GM15510 (cell line): Measurements from ENCODE around the gene B9D1.
A peak's percentile ranks its signal among the peaks of the same experiment; 100 is the strongest.

Experiments
- POLR2A ChIP-seq: IDR thresholded peaks from 3 replicates; pipeline ENCODE4 v1.6.1; 2011; ENCODE audit warnings: borderline replicate concordance; ENCODE audit not compliant: insufficient read length; ENCODE audit errors: extremely low read depth

B9D1 gene

GRCh38 chr17:19384723-19385391 is 22.3 kb upstream of the B9D1 start:
- no peak for TF ChIP-seq POLR2A

GRCh38 chr17:19383681-19384470 is 21.4 kb upstream of the B9D1 start:
- no peak for TF ChIP-seq POLR2A

DNA sequence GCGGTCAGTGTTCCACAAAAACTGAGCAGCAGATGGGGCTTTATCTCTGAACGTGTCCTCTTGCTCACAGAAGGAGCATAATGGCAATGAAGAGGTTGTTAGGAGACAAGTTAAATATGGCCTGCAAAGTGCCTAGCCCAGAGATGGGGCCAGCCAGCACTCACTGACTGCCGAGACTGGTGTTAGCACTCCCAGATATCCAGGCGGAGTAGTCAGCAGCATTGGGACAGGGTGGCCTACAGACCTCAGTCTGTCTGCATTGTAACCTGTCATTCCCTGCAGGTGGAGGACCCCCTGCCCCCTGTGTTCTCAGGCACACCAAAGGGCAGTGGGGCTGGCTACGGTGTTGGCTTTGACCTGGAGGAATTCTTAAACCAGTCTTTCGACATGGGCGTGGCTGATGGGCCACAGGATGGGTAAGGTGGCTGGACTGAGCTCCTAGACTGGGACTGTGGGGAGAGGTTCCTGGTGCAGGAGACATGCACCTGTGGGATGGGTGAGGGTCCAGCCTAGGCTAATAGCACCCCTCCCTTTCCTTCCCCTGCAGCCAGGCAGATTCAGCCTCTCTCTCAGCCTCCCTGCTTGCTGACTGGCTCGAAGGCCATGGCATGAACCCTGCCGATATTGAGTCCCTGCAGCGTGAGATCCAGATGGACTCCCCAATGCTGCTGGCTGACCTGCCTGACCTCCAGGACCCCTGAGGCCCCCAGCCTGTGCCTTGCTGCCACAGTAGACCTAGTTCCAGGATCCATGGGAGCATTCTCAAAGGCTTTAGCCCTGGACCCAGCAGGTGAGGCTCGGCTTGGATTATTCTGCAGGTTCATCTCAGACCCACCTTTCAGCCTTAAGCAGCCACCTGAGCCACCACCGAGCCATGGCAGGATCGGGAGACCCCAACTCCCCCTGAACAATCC is 20.3 kb upstream of the B9D1 start:
- TF ChIP-seq POLR2A: no peak

- TF ChIP-seq POLR2A: no peak
Observed at GRCh38 chr17:19381741-19382444, 19.4 kb upstream of the B9D1 start.

- TF ChIP-seq POLR2A: no peak
Observed at GRCh38 chr17:19381361-19381740, 18.8 kb upstream of the B9D1 start.

DNA sequence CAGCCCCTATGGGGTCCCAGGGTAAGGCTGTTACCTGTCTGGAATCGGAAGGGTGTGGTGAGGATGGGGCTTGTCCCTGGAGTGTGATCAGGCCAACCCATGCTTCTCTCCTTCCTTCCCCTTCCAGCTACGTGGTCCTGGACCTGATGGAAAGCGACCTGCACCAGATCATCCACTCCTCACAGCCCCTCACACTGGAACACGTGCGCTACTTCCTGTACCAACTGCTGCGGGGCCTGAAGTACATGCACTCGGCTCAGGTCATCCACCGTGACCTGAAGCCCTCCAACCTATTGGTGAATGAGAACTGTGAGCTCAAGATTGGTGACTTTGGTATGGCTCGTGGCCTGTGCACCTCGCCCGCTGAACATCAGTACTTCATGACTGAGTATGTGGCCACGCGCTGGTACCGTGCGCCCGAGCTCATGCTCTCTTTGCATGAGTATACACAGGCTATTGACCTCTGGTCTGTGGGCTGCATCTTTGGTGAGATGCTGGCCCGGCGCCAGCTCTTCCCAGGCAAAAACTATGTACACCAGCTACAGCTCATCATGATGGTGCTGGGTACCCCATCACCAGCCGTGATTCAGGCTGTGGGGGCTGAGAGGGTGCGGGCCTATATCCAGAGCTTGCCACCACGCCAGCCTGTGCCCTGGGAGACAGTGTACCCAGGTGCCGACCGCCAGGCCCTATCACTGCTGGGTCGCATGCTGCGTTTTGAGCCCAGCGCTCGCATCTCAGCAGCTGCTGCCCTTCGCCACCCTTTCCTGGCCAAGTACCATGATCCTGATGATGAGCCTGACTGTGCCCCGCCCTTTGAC is 18.2 kb upstream of the B9D1 start:
- TF ChIP-seq POLR2A: no peak

DNA sequence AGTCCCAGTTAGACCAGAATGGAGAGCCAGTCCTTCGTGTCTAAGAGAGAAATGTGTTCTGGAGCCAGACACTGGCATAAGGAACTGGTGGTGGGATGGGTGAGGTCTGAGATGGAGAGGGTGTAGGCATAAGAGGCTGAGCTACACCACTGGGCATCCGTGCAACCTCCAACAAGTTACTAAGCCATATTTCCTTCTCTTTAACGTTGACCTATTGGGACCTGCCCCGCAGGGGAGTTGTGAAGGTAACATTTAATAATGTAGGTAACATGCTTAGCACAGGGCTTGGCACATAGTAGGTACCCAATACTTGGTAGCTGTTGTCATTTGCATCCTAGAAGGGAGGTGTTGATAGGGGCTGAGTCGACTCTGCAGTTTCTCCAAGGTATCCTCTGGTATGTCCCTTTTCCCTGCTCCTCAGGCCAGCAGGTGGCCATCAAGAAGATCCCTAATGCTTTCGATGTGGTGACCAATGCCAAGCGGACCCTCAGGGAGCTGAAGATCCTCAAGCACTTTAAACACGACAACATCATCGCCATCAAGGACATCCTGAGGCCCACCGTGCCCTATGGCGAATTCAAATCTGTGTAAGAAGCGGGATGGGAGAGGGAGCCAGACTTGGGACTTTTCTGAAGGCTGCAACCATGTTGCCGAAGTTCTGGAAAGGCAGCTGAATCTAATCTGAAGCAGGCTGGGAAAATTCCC is 17.0 kb upstream of the B9D1 start:
- no peak for TF ChIP-seq POLR2A

DNA sequence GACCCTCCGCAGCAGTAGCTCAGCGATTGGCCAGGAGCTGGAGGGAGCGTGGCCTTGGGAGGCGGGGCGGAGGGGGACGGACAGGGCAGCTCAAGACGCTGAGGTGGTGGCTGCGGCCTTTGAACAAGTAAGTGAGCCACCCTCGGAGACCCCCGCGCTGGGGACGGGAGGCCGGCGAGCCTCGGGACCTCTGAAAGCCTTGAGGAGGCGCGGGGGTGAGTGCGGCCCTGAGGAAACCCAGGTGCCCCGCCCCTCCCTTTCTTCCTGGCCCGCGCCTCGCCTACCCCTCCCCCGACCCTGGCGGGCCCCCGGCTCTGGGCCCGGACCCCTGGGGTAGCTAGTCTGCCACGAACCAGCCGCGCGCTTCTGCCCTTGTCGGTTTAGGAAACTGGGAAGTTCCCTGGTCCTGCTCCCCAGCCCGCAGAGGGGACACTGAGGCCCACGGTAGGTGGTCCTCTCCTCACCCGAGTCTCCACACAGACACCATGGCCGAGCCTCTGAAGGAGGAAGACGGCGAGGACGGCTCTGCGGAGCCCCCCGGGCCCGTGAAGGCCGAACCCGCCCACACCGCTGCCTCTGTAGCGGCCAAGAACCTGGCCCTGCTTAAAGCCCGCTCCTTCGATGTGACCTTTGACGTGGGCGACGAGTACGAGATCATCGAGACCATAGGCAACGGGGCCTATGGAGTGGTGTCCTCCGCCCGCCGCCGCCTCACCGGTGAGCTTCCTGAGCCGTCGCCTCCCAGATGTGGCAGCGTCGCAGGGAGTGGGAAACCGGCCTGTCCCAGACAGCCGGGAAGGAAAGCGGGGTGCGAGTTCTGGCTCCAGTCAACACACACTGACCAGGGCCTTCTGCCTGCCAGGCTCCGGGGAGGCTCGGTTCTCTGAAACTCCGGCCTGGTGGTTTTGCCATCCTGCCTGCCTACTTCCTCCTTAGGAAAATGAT is 16.2 kb upstream of the B9D1 start, which contains the start of gene MAPK7:
Gene MAPK7, plus strand, starts transcription at position 83 of the 945 bp plus-strand sequence. Its CDS starts 403 bp downstream, at position 486.
- no peak for TF ChIP-seq POLR2A

DNA sequence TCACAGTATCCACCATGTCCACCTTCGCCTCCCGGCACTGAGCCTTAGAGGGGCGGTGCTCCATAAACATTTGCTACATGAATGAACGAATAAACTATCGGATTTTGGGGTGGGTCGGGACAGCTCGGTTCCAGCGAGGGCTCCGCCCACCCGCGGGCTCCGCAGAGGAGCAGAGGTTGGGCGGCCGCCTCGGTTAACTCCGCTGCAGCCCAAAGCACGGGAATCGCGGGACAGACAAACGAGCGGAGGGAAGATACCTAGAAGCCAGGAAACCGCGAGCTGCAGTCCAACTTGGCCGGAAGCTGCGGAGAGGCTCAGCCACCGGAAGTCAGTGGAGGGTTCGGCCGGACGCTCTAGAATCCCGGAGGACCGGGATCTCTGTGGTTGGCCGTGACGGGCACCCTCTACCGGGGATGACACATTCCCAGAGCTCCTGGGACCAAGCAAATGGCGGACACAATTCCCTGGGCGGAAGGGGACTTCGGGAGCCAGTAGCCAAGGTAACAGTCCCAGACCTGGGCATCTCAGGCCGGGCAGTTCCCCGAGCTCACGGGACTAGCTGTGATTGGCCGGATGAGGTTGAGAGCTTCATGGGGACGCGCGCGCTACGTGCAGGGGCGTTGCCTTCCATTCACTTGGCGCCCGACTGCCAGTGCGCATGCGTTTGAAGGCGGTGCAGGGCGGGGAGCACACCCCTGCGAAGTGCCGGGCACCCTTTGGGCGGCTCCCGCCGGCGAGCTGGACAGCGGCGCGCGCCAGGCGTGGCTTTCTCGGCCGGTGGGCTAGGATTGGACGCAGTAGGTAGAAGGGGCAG is 15.3 kb upstream of the B9D1 start:
- TF ChIP-seq POLR2A: peak; percentile 75

GRCh38 chr17:19376811-19377210 is 14.3 kb upstream of the B9D1 start:
- TF ChIP-seq POLR2A: no peak

DNA sequence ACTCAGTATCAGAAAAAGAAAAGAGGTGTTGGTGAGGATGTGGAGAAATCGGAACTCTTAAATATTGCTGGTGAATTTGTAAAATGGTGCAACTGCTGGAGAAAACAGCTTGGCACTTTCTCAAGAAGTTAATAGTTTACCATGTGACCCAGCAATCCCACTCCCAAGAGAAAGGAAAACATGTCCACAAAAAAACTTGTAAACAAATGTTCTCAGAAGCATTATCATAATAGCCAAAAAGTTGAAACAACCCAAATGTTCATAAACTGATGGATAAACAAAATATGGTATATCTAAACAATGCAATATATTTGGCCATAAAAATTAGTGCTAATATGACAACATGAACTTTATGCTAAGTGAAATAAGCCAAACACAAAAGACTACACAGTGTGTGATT is 13.2 kb upstream of the B9D1 start:
- no peak for TF ChIP-seq POLR2A
